Measurements from ENCODE around the gene CCL20.

DNA sequence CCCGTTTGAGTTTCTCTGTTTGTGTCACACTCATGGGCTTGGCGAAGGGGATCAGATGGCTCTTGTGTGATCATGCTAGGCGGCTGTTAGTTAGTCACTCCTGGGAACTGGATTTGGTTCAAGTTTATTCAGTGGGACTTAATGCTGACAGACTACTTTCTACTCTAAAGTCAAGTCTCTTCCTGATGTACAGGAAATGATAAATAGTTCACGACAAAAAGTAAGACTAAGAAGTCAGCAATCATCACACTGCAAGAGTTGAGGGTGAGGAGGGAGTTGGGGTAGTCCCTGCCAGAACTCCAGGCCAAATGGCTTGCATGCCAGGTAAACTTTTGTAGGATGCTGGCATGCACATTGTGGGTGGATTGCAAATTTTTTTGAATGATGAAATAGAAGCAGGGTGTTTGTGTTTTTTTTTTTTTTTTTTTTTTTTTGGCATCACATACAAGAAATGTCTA, 25.1 kb upstream of the CCL20 start:
- TF ChIP-seq POLR2A (IDR thresholded peaks at IDR 0.05; ENCODE audit: insufficient read depth in 1 of 2, low read depth in 2 of 2, low read length in 2 of 2) (no peak), SOX5 (CRISPR knock-in tag; IDR thresholded peaks at IDR 0.05; ENCODE audit: borderline replicate concordance) (no peak), PTBP1 (IDR thresholded peaks at IDR 0.05; ENCODE audit: low read depth, low read length, poor library complexity, severe bottlenecking) (no peak), ZNF746 (CRISPR knock-in tag; IDR thresholded peaks at IDR 0.05) (no peak), CHD2 (IDR thresholded peaks at IDR 0.05; ENCODE audit: low read depth, low read length) (no peak), MYNN (CRISPR knock-in tag; IDR thresholded peaks at IDR 0.05; ENCODE audit: low read depth) (no peak), FOXK2 (IDR thresholded peaks at IDR 0.05) (no peak), ZNF569 (CRISPR knock-in tag; IDR thresholded peaks at IDR 0.05; ENCODE audit: borderline replicate concordance) (no peak)
- TF ChIP-seq, protein P1, sequence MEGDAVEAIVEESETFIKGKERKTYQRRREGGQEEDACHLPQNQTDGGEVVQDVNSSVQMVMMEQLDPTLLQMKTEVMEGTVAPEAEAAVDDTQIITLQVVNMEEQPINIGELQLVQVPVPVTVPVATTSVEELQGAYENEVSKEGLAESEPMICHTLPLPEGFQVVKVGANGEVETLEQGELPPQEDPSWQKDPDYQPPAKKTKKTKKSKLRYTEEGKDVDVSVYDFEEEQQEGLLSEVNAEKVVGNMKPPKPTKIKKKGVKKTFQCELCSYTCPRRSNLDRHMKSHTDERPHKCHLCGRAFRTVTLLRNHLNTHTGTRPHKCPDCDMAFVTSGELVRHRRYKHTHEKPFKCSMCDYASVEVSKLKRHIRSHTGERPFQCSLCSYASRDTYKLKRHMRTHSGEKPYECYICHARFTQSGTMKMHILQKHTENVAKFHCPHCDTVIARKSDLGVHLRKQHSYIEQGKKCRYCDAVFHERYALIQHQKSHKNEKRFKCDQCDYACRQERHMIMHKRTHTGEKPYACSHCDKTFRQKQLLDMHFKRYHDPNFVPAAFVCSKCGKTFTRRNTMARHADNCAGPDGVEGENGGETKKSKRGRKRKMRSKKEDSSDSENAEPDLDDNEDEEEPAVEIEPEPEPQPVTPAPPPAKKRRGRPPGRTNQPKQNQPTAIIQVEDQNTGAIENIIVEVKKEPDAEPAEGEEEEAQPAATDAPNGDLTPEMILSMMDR (CRISPR knock-in tag; IDR thresholded peaks at IDR 0.05), result no peak
- TF ChIP-seq, protein P2, sequence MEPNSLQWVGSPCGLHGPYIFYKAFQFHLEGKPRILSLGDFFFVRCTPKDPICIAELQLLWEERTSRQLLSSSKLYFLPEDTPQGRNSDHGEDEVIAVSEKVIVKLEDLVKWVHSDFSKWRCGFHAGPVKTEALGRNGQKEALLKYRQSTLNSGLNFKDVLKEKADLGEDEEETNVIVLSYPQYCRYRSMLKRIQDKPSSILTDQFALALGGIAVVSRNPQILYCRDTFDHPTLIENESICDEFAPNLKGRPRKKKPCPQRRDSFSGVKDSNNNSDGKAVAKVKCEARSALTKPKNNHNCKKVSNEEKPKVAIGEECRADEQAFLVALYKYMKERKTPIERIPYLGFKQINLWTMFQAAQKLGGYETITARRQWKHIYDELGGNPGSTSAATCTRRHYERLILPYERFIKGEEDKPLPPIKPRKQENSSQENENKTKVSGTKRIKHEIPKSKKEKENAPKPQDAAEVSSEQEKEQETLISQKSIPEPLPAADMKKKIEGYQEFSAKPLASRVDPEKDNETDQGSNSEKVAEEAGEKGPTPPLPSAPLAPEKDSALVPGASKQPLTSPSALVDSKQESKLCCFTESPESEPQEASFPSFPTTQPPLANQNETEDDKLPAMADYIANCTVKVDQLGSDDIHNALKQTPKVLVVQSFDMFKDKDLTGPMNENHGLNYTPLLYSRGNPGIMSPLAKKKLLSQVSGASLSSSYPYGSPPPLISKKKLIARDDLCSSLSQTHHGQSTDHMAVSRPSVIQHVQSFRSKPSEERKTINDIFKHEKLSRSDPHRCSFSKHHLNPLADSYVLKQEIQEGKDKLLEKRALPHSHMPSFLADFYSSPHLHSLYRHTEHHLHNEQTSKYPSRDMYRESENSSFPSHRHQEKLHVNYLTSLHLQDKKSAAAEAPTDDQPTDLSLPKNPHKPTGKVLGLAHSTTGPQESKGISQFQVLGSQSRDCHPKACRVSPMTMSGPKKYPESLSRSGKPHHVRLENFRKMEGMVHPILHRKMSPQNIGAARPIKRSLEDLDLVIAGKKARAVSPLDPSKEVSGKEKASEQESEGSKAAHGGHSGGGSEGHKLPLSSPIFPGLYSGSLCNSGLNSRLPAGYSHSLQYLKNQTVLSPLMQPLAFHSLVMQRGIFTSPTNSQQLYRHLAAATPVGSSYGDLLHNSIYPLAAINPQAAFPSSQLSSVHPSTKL (CRISPR knock-in tag; IDR thresholded peaks at IDR 0.05), result no peak
- TF ChIP-seq, protein P3, sequence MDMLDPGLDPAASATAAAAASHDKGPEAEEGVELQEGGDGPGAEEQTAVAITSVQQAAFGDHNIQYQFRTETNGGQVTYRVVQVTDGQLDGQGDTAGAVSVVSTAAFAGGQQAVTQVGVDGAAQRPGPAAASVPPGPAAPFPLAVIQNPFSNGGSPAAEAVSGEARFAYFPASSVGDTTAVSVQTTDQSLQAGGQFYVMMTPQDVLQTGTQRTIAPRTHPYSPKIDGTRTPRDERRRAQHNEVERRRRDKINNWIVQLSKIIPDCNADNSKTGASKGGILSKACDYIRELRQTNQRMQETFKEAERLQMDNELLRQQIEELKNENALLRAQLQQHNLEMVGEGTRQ (IDR thresholded peaks at IDR 0.05; ENCODE audit: low read depth, low read length), result no peak
- TF ChIP-seq, protein P3 (CRISPR knock-in tag; IDR thresholded peaks at IDR 0.05; ENCODE audit: borderline replicate concordance), result no peak
- TF ChIP-seq, protein P4, sequence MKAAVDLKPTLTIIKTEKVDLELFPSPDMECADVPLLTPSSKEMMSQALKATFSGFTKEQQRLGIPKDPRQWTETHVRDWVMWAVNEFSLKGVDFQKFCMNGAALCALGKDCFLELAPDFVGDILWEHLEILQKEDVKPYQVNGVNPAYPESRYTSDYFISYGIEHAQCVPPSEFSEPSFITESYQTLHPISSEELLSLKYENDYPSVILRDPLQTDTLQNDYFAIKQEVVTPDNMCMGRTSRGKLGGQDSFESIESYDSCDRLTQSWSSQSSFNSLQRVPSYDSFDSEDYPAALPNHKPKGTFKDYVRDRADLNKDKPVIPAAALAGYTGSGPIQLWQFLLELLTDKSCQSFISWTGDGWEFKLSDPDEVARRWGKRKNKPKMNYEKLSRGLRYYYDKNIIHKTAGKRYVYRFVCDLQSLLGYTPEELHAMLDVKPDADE (CRISPR knock-in tag; IDR thresholded peaks at IDR 0.05), result no peak
